Suprapubic skin (tissue), 4 donors: ENCODE results near the gene SOX6. TPM values are rescaled to one million over a fixed set of nuclear protein-coding genes. Genes with fewer than 3 reads are reported as not detected.

Experiments used
- DNase-seq, 2 donors: peaks; one replicate each; pipeline ENCODE4 v3.0.0-alpha.2; 2019; ENCODE audit warnings: low spot score in 2 of 2
- H3K27ac ChIP-seq: fragments of 200-600 bp; sonication (generic); one replicate; pipeline ENCODE4 v1.5.1; 2019
- H3K27me3 ChIP-seq: fragments of 200-600 bp; sonication (generic); one replicate; pipeline ENCODE4 v1.5.1; 2019
- H3K36me3 ChIP-seq: fragments of 200-600 bp; sonication (generic); one replicate; pipeline ENCODE4 v1.5.1; 2019
- H3K4me1 ChIP-seq: fragments of 200-600 bp; sonication (generic); one replicate; pipeline ENCODE4 v1.5.1; 2019
- H3K4me3 ChIP-seq: fragments of 200-600 bp; sonication (generic); one replicate; pipeline ENCODE4 v1.5.1; 2019; ENCODE audit warnings: mild to moderate bottlenecking
- H3K9me3 ChIP-seq: fragments of 200-600 bp; sonication (generic); one replicate; pipeline ENCODE4 v1.5.1; 2019
- EP300 ChIP-seq: sonication (generic); formaldehyde crosslinking; IDR thresholded peaks from one replicate; pipeline ENCODE4 v1.6.1; 2017; ENCODE audit warnings: antibody characterized with exemption
- POLR2A ChIP-seq, 2 donors: fragments of 450-650 bp; IDR thresholded peaks; one replicate each; pipeline ENCODE4 v1.6.1; 2017; ENCODE audit warnings: antibody characterized with exemption in 2 of 2, mild to moderate bottlenecking in 2 of 2, moderate library complexity in 2 of 2
- POLR2AphosphoS5 ChIP-seq, 3 donors: sonication (generic); formaldehyde crosslinking; IDR thresholded peaks; one replicate each; pipeline ENCODE4 v1.6.1; 2017; ENCODE audit warnings: antibody characterized with exemption in 3 of 3
- WGBS: methylation state at CpG from one replicate; pipeline ENCODE4 v1.1.5; 2018; 5-methylcytosine and 5-hydroxymethylcytosine counted together
- total RNA-seq, 4 donors: library from RNA; depleted of rRNA; stranded (reverse); fragments of >200 nt; gene quantifications; one replicate each; pipeline ENCODE4 v1.1.0, GENCODE V29; 2016
- TF ChIP-seq, protein P1 (sequence below), 2 donors: fragments of 200-600 bp in 1 of 2; fragments of 450-650 bp in 1 of 2; sonication (generic) in 1 of 2; IDR thresholded peaks; one replicate each; pipeline ENCODE4 v1.5.1; 2016 to 2019; ENCODE audit warnings: antibody characterized with exemption in 2 of 2, mild to moderate bottlenecking in 1 of 2, moderate library complexity in 1 of 2

The SOX6 gene
- total RNA-seq, 4 donors from 2014 or later = 12.1 to 32.0 (median 23.8) TPM

DNA sequence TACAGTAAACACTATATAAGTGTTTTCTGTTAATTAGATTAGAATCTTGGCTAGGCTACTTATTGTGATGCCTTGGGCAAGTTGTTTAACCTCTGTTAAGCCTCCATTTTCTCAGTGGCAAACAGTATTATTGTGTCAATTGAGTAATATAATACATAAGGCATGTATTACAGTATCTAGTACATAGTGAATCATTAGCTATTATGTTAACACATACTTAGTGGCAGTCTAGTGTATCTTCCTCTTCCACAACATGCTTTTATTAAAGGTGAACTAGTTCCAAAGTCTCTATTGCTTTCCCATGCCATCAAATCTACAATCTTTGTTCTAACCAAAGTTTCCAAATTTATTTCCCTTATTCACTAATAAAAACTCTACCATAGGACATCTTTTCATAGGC is 200.9 kb downstream of the SOX6 start:
- Histone ChIP-seq H3K9me3 (no peaks in the 10 kb centered on the region), H3K4me3 (no peak overlapping the region), H3K36me3 (no peaks in the 10 kb centered on the region), H3K27me3 (no peaks in the 10 kb centered on the region), H3K27ac (no peak overlapping the region), H3K4me1 (no peaks in the 10 kb centered on the region)
- DNase-seq = no peak
- TF ChIP-seq POLR2A (IDR thresholded peaks at IDR 0.05) (no peak), POLR2AphosphoS5 (IDR thresholded peaks at IDR 0.05) (no peak), EP300 (no peak)
- TF ChIP-seq, protein P1, sequence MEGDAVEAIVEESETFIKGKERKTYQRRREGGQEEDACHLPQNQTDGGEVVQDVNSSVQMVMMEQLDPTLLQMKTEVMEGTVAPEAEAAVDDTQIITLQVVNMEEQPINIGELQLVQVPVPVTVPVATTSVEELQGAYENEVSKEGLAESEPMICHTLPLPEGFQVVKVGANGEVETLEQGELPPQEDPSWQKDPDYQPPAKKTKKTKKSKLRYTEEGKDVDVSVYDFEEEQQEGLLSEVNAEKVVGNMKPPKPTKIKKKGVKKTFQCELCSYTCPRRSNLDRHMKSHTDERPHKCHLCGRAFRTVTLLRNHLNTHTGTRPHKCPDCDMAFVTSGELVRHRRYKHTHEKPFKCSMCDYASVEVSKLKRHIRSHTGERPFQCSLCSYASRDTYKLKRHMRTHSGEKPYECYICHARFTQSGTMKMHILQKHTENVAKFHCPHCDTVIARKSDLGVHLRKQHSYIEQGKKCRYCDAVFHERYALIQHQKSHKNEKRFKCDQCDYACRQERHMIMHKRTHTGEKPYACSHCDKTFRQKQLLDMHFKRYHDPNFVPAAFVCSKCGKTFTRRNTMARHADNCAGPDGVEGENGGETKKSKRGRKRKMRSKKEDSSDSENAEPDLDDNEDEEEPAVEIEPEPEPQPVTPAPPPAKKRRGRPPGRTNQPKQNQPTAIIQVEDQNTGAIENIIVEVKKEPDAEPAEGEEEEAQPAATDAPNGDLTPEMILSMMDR (IDR thresholded peaks at IDR 0.05) = no peak

DNA sequence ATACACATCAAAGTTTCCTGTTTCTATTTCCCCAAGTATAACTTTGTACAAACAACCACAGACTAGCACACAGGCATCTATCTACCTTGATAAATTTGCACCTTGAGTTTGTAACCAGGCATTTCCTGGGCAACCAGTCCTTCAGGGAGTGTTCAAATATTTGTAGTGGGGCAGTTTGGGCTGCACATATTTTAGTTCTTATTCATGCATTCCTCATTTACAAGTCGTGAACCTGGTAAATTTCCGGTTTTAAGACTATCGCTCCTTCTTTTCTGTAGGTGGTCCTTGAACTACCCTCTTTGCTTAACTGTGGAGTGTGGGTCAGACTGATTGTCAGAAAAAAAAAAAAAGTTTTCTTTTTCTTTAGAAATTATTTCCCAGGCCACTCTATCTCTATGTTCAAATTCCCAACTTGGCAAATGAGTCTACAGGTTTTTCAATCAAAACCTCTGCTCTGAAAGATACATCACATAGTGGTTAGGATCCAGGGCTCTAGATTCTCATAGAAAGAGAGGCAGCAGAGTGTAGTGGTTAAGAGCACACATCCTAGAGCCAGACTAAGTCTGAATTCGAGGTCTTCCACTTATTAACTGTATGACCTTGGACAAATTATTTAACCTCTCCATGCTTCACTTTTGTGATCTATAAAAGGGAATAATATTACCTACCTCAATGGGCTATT is 201.5 kb downstream of the SOX6 start:
- 57% methylated on average over 4 of the region's 4 CpGs for WGBS
- no peaks in the 10 kb centered on the region for H3K36me3 ChIP-seq
- TF ChIP-seq, protein P1 (IDR thresholded peaks at IDR 0.05) = no peak
- no peak for TF ChIP-seq EP300
- no peak for TF ChIP-seq POLR2AphosphoS5 (IDR thresholded peaks at IDR 0.05)
- no peaks in the 10 kb centered on the region for H3K4me1 ChIP-seq
- H3K4me3 ChIP-seq = no peak overlapping the region
- no peak for DNase-seq
- no peaks in the 10 kb centered on the region for H3K27me3 ChIP-seq
- H3K9me3 ChIP-seq = no peaks in the 10 kb centered on the region
- H3K27ac ChIP-seq = no peak overlapping the region

DNA sequence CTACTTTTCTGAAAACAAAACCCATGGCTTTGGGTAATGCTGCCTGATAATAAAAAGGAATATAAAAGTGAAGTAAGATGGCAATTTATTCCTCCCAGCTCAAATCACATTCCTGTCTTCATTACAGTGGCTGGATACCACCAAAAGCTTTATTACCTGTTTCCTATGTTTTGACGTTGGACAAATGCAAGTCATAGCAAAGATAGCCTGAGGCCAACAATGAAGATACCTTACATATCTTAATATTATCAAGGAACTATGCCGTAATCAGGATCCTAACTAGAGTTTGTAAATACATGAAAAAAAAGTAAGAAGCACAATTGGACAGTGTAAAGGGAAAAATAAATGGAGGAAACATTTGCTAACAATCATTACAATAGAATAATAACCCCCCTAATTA is 202.4 kb downstream of the SOX6 start:
- 26% methylated on average over 2 of the region's 2 CpGs for WGBS
- no peaks in the 10 kb centered on the region for H3K27me3 ChIP-seq
- no peaks in the 10 kb centered on the region for H3K9me3 ChIP-seq
- no peak overlapping the region for H3K4me3 ChIP-seq
- no peak overlapping the region for H3K27ac ChIP-seq
- no peaks in the 10 kb centered on the region for H3K36me3 ChIP-seq
- H3K4me1 ChIP-seq = no peaks in the 10 kb centered on the region
- DNase-seq = no peak
- TF ChIP-seq POLR2A (IDR thresholded peaks at IDR 0.05) (no peak), POLR2AphosphoS5 (IDR thresholded peaks at IDR 0.05) (no peak), EP300 (no peak)
- TF ChIP-seq, protein P1 (IDR thresholded peaks at IDR 0.05) = no peak

DNA sequence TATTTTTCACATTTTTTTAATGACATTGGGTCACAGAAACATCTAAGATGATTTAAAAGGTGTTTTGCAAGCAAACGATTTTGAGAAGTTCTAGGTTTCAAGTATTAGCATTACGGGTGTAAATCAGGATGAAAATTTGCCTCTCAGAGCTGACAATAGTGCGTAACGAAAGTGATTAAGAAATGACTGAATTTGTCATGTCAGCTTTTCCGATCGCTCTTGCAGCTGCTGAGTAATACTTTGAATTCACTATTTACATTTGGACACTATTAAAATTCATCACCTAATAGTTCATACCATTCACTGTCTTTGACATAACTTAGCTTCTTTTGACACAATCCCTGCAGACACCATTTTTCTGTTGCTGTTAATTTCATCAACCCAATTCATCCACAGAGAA is 205.2 kb downstream of the SOX6 start:
- TF ChIP-seq POLR2AphosphoS5 (IDR thresholded peaks at IDR 0.05) (no peak), EP300 (no peak), POLR2A (IDR thresholded peaks at IDR 0.05) (no peak)
- TF ChIP-seq, protein P1 (IDR thresholded peaks at IDR 0.05) = no peak

DNA sequence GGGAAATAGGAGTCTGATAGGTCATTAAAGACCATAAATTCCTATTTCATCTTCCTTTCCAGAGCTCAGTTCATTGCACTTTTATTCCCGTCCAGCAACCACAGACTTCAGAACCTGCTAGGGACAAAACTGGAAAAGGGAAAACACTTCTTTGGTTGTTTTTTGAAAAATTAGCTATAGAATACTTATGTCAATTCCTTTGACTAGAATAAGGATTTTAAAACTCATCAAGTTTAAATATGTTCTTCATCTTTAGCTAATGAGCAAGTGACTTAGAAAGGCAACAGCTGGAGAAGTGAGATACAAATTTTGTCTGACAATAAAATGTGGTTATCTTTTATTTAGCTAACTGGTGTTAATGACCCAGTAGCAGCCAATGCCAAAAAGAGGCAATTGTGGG is 206.9 kb downstream of the SOX6 start:
- H3K4me3 ChIP-seq = no peak overlapping the region
- H3K36me3 ChIP-seq = no peaks in the 10 kb centered on the region
- no peak for DNase-seq
- WGBS = 55% methylated on average over 1 of the region's 1 CpG
- TF ChIP-seq POLR2A (IDR thresholded peaks at IDR 0.05) (no peak), EP300 (no peak), POLR2AphosphoS5 (IDR thresholded peaks at IDR 0.05) (no peak)
- TF ChIP-seq, protein P1 (IDR thresholded peaks at IDR 0.05) = no peak
- H3K27me3 ChIP-seq = no peaks in the 10 kb centered on the region
- H3K4me1 ChIP-seq = no peaks in the 10 kb centered on the region
- H3K27ac ChIP-seq = no peak overlapping the region
- no peaks in the 10 kb centered on the region for H3K9me3 ChIP-seq

More for the DNA sequence above, 205.2 kb downstream of the SOX6 start:
- no peaks in the 10 kb centered on the region for H3K9me3 ChIP-seq
- no peak overlapping the region for H3K4me3 ChIP-seq
- no peak for DNase-seq
- no peaks in the 10 kb centered on the region for H3K27me3 ChIP-seq
- 76% methylated on average over 6 of the region's 6 CpGs for WGBS
- no peaks in the 10 kb centered on the region for H3K36me3 ChIP-seq
- H3K4me1 ChIP-seq = no peaks in the 10 kb centered on the region
- H3K27ac ChIP-seq = no peak overlapping the region
